DLD1 (cell line): Measurements from ENCODE around the gene TRIM29.
"Not testable (repeated sequence)": the region's sequence is repeated elsewhere in the genome, so short reads cannot be mapped to it uniquely, and the experiment has no call there.

Experiments
- in situ Hi-C: cut with HindIII; loops from 2 replicates; pipeline ENCODE4 v1.10.0; 2017; ENCODE audit warnings: low sequenced_read_pairs

Gene TRIM29

GRCh38 chr11:120173019-120173705, 35.2 kb upstream of the TRIM29 start:
- in situ Hi-C loops: no loop called here

DNA sequence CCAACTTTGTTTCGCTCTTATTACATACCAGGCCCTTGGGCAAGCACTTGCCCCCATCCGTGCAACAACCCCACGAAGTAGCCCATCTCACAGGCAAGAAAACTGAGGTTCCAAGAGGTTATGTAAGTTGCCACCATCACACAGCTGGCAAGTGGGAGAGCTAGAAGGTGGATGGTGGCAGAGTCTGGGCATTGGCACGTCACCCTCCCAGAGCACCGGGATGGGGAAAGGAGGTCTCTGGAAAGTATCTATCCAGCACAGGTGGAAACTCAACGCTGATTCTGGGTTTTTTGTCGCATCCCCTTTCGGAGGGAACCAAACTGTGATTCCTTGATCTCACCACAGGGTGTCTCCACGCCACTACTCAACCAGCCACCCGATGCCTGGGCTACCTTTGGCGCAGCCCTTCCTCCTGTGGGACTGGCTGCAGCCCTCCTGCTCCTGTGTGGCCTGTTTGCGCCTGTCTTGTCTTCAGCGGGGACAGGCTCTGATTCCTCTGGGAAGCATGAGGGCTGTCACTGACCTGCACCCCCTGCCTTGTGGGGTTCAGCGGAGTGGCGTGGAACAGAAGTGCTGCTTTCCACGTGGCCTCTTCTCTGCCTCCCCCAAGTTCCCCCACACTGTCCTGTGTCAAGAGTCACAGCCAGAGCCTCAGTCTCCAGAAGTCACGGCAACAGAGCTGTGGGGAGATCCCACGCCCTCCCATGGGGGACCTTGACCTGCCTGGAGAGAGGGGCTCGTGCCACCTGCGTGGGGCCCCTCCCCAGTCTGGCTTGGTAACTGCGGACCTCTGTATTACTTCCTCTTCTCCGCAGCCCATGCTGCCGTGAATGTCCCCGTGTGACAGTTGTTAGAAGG, 34.4 kb upstream of the TRIM29 start:
- in situ Hi-C loops: no loop called here

GRCh38 chr11:120170741-120171261, 32.9 kb upstream of the TRIM29 start:
- in situ Hi-C loops: no loop called here

DNA sequence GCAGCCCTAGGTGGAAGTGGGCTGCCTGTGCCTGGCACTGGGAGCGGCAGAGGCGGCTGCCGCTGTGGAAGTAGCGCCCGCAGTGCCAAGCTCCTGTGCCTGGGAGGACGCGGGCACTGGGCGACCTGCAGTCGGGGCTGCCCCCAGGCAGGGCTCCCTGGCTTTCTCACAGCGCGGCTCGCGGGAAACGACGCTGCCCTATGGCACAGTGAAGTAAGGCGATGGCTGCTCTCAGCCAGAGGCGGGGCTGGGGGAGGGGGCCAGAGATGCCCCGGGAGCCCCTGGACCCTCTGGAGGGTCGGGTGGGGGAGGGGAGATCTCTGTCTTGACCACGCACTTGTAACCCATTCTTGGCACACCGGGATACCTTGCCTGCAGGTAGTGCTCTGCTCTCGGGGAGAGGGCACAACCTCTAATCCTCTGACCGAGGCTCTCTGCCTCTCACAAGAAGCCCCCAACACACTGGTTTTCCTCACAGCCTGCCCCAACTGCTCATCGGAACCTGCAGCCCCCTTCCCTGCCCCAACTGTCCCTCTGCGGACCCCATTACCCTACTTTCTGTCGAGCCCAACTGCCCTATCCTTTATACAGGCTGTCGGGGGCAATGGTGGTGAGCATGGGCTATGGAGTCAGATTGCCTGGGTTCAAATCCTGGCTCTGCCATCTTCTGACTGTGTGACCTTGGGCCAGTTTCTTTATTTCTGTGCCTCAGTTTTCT, 32.2 kb upstream of the TRIM29 start:
- in situ Hi-C loops: no loop called here

DNA sequence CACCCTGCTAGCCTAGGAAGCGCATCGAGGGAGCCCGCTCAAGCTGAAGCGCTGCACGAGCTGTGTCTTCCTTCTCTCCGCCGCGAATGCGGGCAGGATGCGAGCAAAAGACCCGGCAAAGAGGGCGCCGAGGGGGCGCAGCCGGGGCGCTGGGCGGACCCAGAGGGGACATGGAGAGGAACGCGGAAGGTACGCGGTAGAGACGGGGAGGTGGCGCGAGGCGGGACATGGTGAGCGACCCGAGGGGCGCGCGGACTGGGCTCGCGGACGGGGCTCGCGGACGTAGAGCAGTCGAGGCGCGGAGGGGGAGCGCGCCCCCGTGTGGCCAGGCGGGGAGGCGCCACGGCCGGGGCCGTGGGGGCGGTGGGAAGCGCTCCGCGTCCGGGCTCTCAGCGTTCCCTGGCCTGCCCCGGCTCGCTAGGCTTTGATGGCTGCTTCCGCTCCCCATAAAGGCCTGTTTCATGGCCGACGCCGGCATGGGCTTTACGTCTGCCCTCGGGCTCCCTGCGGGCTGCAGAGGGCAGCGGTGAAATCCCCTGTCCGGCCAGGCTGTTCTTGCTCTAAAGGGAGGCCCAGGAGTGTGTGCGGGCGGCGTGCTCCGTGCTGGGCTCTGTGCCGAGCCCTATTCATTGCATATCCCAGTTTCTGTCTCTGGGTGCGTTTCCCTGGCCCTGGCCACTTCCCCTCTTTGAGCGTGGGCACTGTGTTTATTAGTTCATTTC, 31.2 kb upstream of the TRIM29 start:
- in situ Hi-C loops: no loop called here

DNA sequence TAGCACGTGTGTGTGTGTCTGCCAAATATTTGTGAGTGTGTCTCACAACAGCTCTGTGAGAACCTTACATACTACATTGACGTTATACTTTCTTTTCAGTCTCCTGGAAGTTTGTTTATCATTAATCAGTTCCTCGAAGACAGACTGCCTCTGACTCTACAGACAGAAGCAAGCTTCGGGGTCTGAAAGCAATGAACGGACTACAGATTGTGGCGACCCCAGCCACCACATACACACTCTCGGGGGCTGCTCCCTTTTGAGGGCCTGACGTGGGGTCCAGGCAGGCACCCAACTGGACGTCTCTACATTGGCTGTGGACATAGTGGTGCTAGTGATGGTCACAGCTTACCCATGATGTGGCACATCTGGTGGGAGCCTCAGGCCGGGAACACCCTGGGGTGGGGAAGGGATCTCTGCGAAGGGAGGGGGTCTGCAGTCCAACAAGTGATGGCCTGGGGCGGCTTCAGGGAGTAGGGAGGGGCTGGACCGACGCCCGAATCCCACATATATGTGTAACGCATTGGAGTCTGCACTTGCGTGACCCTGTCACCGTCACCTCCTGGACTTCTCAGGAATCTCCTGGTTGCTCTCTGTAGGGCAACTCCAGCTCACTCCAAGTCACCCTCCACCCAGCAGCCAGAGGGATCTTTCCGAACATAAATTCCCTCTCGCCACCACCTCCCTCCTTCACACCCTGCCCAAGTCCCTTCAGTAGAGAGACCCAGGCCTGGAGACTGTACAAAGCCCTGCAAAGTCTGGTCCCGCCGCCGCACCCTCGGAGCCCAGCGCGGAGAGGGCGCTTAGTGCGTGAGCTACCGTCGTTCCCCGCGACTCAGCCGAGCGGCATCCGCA, 30.4 kb upstream of the TRIM29 start:
- in situ Hi-C loops: no loop called here

DNA sequence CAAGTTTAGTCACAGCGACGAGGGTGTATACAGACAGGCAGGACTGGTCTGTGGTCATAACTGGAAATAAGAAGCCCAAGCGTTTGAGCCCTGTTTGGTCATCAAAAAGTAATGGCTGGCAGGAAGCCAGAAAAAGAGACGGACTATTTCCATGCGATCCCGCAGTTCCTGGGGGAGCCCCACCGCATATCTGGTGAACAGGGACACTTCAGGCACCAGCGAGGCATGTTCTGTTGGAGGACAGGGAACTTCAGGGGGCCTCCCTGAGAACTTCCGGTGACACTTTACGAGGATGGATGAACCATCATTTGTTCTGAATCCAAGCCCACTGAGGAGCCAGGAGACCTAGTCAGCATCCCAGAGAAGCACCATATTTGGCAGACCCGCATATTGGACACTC, 29.7 kb upstream of the TRIM29 start:
- in situ Hi-C loops: no loop called here

DNA sequence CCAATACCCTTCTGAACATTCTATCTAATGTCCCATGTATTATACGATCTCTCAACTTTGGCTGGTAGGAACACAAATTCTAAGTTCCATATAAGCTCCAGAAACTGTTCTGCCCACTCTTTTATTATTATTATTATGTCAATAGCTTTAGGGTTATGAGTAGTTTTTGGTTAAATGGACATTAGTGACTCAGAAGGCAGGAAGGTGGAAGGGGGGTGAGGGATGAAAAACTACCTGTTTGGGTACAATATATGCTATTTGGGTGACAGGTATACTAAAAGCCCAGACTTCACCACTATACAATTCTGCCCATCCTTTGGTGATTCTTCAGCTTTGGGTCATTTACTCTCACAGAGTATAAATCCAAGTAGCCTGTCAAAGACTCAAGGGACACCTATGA, 22.5 kb upstream of the TRIM29 start:
- in situ Hi-C loops: no loop called here

DNA sequence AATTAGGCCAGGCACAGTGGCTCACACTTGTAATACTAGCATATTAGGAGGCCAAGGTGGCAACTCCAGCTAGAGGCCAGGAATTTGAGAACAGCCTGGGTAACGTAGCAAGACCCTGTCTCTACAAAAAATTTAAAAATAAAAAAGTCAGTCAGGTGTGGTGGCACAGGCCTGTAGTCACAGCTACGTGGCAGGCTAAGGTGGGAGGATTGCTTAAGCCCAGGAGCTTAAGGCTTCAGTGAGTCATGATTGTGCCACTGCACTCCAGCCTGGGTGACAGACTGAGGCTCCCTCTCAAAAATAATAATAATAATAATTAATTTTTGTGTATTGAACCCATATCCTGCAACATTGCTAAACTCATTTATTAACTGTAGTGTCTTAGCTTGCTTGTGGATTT, 15.3 kb upstream of the TRIM29 start:
- in situ Hi-C loops: no loop called here

DNA sequence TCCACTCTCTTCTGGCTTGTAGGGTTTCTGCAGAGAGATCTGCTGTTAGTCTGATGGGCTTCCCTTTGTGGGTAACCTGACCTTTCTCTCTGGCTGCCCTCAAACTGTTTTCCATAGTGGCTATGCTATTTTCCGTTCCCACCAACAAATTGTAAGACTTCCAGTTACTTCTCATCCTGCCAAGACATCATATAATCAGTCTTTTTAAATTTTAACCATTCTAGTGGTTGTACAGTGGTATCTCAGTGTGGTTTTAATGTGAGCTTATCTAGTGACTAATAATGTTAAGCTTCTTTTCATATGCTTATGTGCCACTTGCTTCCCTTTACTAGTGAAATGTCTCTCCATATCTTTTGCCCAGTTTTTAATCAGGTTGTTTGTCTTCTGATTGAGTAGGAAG, 13.6 kb upstream of the TRIM29 start:
- in situ Hi-C loops: no loop called here

- in situ Hi-C loops: no loop called here
Measured at GRCh38 chr11:120149246-120149645, 11.3 kb upstream of the TRIM29 start.

GRCh38 chr11:120147950-120148270, 10.0 kb upstream of the TRIM29 start:
- in situ Hi-C loops: no loop called here

- in situ Hi-C loops: no loop called here
Measured at GRCh38 chr11:120147094-120147949, 9.4 kb upstream of the TRIM29 start.

- in situ Hi-C loops: no loop called here
Measured at GRCh38 chr11:120146413-120147093, 8.6 kb upstream of the TRIM29 start.

GRCh38 chr11:120144501-120144900, 6.6 kb upstream of the TRIM29 start:
- in situ Hi-C loops: no loop called here

- in situ Hi-C loops: not testable (repeated sequence)
Measured at GRCh38 chr11:120143472-120143871, 5.6 kb upstream of the TRIM29 start.

GRCh38 chr11:120142441-120143100, 4.7 kb upstream of the TRIM29 start:
- in situ Hi-C loops: no loop called here
